Right ventricle myocardium inferior (tissue), 1 donor: ENCODE data around the gene MUC5B. TPM values are rescaled to one million over a fixed set of nuclear protein-coding genes. Genes with fewer than 3 reads are reported as not detected.

Experiments used
- ATAC-seq: fragments of 200-7000 bp; cut with Tn5 transposase; one replicate; pipeline ENCODE4 v1.9.1; 2020; ENCODE audit warnings: mild to moderate bottlenecking, moderate library complexity
- DNase-seq: peaks from one replicate; pipeline ENCODE4 v3.0.0; 2021; ENCODE audit errors: missing footprints
- intact Hi-C: fragments of 100-400 bp; cut with DNase I; formaldehyde crosslinking; loops from one replicate; pipeline ENCODE4 v1.11.0; 2022
- total RNA-seq: library from RNA; stranded (reverse); fragmentation: NEBNext Ultra II Directional; extraction: Animal tissue kit (Norgen Biotek cat#: 25700); gene quantifications from one replicate; pipeline ENCODE4 v1.2.1, GENCODE V29; 2021
- donor health status: DM: no; HTN: yes; CAD: no; lungs with severe emphysema.

The MUC5B gene
- total RNA-seq, 1 donor from 2014 or later = not detected

DNA sequence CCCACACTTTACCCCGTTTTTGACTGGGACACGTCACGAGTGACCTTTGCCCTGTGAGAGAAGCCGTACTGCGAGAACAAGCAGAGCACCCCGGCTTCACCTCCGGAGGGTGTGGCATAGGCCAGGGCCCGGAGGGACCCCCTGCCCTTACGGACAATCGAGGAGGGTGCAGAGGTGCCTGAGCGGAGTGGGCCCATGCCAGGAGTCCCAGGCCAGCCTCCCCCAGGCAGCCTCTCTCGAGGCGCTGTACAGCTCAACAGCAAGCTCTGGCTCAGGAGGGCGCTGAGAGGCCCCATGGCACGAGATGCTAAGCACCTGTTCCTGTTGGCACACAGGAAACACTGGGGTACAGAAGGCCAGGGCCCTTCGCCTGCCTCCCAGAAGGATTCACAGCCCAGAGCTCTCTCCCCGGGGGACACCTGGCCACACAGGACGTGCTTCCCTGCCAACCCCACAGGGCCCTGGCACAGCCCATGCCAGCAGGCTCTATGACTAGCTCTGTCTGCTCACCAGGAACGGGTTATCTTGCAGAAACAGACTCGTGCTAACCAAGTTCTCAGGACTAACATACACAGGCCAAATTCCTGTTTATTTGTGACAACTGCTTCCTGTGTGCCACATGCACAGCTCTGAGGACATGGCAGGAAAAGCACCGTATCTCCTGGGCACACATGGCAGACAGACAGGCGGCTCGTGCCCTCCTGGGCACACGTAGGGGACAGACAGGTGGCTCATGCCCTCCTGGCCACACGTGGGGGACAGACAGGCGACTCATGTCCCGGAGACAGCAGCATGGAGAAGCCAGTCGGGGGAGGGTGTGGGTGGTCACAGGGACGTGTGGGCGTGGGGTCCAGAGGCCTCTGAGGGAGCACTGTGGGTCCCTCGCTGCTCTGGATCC lies 75.0 kb downstream of the MUC5B start:
- ATAC-seq (peak; percentile 47), DNase-seq (no peak)
- intact Hi-C loops = no loop called here

DNA sequence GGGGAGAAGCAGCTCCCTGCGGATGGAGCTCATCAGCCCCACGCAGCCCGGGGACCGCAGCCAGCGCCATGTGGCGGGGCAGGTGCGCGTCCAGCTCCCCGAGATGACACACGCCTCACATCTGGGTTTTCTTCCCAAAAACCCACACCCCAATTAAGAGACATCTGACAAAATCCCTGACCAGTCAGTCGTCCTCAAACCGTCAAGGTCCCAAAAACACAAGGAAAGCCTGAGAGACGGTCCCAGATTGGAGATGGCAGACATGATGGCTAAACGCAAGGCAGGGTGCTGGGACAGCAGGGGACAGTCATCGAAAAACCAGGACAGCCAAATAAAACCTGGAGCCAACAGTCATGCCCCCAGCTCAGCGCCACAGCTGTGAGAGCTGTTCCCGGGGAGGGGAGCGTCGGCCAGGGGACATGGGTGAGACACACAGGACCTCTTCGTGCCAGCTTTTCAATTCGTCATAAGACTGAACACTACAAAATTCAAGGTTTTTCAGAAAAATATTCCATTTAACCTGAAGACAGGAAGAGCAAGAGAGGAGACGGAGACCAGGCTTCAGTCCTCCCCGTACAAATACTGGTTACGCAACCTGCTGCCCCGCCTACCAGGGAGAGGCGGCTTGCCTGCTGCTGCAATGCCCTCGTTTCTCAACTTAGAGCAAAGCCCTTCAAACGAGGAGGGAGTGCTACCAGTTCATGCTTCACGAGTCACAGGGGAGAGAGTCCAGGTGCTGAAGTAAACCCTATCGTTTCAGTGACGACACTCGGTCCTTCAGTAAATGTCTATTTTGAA lies 76.0 kb downstream of the MUC5B start:
- ATAC-seq = peak; percentile 91
- intact Hi-C loops = no loop called here

DNA sequence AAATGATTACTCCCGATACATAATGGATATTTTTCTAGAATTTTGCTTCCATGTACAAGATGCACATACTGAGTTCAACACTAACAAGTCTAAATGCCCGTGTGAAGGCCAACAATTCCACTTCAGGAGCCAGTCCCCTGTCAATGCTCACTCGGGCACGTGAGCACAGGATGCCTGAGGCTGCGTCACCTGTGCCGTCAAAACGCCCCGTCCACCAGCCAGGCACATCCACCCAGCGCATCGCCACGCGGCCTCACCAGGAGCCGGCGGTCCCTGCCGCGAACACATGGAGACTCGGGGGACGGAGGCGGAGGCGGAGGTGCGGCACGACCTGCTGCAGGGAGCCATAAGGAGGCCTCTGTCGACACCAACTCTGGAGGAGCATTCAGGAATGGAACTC lies 76.8 kb downstream of the MUC5B start:
- DNase-seq (no peak), ATAC-seq (no peak)
- intact Hi-C loops = no loop called here

More for the DNA sequence above, 76.0 kb downstream of the MUC5B start:
- peak; percentile 93 for DNase-seq

DNA sequence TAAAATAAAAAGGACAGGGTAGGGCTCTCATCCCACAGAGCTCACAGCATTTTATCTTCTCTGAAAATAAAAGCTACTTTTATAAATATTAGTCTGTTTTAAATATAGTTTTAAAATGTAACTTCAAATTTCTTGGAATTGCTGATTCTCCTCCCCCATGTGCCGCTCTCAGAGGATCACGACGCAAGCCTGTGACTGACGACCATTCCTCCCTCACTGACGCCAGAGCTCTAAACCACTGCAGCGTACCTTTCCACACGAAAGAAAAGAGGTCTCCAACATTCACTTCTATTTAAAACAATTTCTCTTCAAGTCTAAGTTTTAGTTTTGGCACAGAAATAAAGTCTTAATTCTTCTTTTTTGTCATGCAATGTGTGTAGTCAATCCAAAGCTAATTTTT lies 77.3 kb downstream of the MUC5B start:
- intact Hi-C loops = no loop called here
- DNase-seq = no peak
- ATAC-seq = no peak

DNA sequence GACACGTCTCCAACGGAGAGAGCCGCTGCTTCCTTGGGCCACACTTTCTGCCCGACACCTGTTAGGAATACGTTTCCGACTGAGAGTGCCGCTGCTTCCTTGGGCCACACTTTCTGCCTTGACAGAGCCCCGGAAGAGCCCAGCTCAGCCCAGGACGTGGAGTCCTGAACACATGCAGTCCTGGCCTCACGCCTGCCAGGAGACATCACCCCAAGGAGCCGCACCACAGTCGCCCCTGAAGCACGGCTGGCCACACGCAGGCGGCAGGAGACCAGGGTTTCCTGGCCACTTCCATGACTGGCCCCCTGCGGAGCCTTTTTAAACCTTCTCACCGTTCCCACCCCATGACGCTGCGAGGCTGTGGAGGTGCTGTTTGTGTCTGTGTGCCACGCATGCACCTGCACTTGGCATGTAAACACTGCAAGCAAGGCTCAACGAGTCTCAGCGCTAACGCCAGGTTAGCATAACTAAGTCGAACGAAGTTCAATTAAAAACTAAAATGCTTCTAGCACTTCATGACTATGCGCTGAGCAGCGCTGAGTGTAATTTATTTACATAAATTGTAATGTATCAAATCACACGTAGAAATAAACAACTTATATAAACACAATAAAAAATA lies 77.8 kb downstream of the MUC5B start:
- DNase-seq (no peak), ATAC-seq (no peak)
- intact Hi-C loops = no loop called here

DNA sequence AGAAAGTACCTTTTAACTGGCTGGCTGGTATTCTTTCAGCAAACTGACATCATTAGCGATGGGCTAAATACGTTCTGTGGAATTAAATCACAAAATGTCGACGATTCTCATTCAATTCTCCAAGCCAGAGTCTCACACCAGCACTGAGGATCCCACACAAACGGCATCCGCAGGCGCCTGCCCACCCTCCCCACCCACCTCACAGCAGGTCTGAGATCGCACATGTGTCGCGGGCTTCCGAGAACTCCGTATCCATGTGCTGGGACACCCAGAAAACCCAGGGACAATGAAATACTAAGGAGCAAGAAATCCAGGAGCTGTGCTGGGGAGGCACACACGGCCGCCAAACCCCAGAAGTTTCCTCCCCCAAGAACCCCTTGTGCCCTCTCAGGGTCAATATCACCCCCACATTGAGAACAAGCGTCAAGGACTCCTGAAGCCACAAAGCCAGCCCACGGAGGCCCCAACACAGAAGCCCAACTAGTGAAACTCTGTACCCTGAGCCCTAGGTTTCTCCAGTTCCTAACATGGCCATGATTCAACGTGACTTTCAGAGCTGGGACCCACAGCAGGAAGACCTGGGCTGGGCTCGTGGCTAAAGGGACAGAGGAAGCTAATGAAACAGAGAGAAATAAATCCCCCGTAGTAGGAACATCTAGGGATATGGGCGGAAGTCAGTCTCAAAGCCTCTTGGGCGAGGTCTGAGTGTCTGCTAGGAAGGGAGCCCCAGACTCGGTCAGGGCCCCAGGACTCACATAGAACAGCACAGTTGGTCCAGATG lies 78.5 kb downstream of the MUC5B start:
- ATAC-seq (no peak), DNase-seq (no peak)
- intact Hi-C loops = no loop called here

DNA sequence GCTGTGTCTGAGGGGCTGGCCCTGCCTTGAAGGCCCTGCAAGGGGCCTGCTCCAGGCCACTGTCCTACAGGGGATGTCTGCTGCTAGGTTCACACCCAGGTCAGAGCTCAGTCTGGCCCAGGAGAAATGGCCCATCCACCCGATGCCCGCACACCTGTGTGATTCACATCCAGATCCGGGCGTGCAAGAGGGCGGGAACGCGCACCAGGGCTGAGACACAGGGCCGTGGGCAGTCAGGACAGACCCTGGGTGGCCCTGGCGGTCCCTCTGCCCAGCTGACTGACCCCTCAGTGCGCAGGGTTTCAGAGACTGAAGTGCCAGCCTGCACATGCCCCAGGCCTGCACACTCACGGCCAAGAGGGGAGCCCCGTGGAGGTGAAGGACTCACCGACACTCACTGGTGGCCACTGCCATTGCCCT lies 79.2 kb downstream of the MUC5B start:
- DNase-seq (no peak), ATAC-seq (no peak)
- intact Hi-C loops = no loop called here

DNA sequence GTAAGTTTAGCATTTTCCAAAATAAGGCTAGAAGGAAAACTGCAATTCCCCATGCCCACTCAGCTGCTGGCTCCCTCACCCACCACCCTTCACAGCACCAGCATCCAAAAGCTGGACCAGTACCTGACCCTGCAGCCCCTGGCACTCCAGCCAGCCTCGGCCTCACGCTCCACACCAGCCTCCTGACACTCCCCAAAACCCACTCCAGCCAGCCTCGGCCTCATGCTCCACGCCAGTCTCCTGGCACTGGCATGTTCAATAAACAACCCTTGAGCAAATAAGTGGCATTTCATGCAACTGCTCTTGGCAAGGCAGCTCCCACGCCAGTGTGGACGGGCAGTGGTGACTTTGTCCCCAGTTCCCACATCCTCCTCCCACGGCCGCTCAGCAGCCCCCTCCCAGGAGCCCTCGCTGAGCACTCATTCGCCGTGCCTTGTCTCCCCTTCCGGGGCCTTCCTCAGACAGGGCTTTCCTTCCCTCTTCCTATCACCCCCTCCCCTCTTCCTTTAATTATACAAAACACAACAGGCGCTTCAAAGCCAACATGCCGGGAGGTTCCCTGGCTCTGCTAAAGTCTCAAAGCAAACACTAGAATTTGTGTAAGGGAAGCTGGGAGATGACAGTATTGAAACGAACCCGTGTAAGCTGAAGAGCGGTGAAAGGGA lies 79.7 kb downstream of the MUC5B start:
- ATAC-seq (no peak), DNase-seq (no peak)
- intact Hi-C loops = no loop called here

DNA sequence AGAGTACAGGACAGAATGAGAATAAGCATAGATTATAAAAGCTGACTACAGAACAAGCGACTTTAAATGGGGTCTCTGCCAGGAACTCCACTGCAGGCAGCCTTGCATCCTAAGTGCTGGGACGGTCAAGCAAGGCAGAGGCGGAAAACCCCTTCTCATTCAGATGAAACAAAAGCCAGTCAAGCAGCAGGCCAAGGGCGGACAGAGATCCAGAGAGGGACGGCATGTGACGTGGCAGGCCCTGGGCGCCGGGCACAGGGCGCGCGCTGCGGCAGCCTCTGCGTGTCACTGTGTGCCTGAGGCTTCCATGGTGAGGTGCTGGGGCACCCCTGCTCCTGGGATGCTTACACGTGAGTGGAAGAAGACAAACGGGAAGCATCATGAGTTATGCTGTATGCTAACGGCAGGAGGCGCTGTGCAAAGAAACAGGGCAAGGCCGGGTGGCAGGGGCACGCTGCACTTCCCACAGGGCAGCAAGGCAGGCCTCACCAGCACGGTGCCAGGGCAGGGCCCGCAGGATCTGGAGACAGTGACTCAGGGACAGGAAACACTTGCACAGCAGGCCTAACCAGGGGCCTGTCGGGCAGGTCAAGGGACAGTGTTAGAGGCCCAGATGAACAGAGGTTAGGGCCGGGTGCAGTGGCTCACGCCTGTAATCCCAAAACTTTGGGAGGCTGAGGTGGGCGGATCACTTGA lies 80.4 kb downstream of the MUC5B start:
- ATAC-seq = no peak
- intact Hi-C loops = no loop called here
- no peak for DNase-seq

DNA sequence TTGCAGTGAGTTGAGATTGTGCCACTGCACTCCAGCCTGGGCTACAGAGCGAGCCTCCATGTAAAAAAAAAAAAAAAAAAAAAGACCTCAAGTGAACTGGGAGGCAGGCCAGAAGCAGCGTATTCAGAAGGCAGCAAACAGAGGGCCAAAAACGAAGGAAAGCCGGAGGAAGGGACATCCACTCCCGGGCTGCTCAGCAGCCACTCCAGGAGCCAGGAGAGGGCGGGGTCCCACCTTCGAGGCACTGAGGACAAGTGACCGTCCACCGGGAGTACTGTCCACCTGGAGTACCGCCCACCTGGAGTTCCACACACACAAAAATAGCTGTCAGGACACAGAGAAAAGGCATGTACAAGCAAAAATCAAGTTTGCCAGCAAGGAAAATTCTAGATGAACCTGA lies 81.1 kb downstream of the MUC5B start:
- intact Hi-C loops = no loop called here
- ATAC-seq (no peak), DNase-seq (no peak)

DNA sequence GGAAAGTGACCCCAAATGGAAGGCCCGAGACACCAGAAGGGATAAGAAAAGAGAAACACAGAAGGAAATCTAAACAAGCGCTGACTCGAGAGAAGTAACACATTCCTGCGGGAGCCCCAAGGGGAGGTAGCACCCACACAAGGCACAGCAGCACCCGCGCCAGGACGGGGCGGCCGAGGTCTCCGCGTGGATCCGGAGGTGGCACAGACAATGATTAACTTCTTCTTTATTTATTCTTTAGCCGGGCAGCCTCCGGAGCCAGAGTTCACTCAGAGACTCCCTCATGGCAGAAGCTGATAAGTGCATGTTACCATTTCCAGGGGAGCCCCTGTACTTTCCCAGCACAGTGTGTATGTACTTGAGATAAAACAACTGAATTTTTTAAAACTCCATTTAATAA lies 81.5 kb downstream of the MUC5B start:
- ATAC-seq (no peak), DNase-seq (no peak)
- intact Hi-C loops = no loop called here

DNA sequence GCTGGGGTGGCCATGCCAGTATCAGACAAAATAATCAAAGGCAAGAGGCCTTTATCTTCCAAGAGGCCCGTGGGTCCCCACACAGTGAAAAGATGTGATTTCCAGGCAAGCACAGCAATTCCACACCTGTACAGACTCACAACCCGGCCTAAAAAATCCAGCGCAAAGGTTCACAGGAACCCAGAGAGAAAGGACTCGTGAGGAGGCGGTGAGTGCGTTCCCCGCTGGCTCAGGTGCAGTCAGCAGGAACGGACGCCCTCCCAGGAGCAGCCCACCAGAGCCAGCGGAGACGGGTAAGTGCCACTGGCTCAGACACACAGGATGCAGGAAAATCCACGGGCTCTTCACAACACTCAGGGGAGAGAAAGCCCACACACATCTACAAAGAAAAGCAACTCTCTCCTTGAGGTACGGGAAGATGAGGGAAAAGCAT lies 82.2 kb downstream of the MUC5B start:
- intact Hi-C loops = no loop called here
- no peak for DNase-seq
- ATAC-seq = no peak

DNA sequence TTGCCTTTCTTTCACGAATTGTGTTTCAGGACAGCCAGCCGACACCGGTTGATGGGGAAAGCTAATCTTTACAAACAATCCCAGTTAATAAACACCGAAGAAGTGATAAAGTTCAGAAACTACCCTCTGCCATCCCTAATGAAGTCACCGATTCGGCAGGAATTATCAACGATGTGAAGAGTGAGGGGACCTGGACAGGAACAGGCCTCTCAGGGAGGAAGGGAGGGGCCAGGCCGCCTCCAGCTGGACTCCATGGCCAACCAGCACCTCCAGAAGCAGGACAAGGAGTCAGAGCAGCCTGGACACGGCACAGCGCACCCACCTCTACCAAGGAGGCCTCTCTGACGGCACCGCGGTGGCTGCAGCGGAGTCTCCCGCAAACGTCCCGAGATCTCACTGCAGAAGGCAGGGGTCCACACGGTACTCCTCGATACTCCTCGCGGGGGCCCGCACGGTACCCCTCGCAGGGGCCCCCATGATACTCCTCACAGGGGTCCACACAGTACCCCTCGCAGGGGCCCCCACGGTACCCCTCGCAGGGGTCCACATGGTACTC lies 82.7 kb downstream of the MUC5B start:
- ATAC-seq (no peak), DNase-seq (no peak)
- intact Hi-C loops = no loop called here

DNA sequence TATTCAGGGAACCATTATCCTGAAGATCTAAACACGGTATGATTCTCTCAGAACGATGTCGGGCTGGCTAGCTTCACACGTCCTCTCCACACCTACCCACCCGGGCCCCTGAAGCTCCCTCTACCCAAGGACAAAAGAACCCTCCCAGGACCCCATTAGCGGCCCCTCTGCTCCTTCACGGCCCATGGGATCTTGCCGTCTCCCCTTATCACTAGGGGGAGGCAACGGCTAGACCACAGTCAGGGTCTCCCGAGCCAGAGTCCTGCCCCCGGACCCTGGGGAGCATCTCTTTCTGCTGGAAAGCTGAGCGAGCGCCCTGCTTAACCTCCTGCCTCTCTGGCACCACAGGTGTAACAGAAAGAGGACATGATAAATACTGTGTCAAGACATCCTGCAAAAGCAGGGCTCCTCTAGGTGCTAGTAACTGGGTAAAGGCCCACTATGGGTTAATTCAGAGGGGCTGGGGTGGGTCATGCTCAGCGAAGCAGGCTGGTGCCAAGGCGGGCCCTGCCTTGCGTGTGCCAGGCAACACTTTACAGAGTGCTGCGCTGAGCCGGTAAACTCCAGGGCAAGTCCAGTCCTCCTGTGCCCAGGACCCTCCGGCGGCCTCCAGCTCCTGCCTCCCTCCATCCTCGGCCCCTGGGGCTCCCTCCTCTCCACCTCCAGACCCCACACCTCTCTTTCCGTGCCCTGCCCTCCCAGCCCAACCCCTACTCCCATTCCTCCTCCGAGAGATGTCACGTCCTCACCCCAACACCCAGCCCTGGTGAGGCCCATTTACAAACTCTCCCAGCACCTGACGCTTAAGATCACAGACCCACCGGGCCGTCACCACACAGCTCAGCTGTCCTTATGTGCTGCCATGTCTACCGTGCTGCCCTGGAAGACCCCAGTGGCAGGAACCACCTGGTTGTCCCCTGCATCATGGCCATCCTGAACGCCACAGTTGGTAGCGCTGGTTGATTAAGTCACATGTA lies 83.6 kb downstream of the MUC5B start:
- intact Hi-C loops = no loop called here
- DNase-seq (no peak), ATAC-seq (no peak)

DNA sequence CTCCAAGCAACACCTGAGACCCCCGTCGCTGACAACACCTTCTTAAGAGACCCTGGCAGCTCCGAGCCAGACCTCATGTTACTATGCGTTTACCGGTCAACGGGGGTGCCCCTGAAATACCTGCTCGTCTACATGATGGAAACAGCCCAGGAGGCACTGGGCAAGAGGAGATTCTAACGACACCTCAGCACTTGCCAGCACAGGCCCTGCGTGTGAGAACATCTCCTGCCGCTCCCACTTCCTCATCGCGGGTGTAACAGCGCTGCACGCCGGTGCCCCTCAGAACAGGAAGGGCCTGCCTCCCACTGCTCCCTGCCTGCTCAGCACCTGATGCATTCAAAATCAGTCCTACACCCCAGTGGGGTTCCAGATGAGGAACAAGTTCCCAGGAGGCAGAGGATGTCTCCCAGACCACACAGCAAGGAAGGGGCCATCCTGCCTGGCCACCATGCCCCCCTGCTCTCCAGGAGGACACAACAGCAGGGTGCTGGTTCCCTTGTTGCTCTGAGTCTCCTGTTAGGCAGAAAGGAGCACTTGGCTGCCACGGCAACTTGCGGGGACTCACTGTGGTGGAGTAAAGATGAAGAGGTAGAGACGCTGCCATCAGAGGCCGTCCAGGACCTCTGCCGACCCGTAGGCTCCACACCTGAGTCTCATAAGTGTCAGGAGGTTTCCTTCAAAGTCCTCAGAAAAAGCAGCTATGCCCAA lies 84.5 kb downstream of the MUC5B start:
- no peak for ATAC-seq
- intact Hi-C loops = no loop called here
- DNase-seq = no peak
